ENCODE measurements around the gene ADAM20.

GRCh38 chr14:70571139-70571538 lies 36.3 kb upstream of the ADAM20 start:
- no peak for TF ChIP-seq CTCF (IDR thresholded peaks at IDR 0.05)
- no peak for TF ChIP-seq POLR2A (IDR thresholded peaks at IDR 0.05)

Data from heart left ventricle (tissue), 13 donors.